ENCODE measurements around the gene FOXN4. TPM values are rescaled to one million over a fixed set of nuclear protein-coding genes. Genes with fewer than 3 reads are reported as not detected.

FOXN4 gene
- polyA plus RNA-seq, 6 donors from 2014 or later: not detected

- H3K27ac Mint-ChIP-seq: no peak overlapping the region
- no peaks in the 10 kb centered on the region for H3K27me3 Mint-ChIP-seq
- no peaks in the 10 kb centered on the region for H3K9me3 Mint-ChIP-seq
- no peaks in the 10 kb centered on the region for H3K4me1 Mint-ChIP-seq
- ATAC-seq (ENCODE audit: low read depth in 2 of 2): no peak
- H3K36me3 Mint-ChIP-seq: peaks cover 31 to 32% of the 10 kb centered on the region in 2 donors
- DNase-seq: no peak
- H3K4me3 Mint-ChIP-seq: no peak overlapping the region
Observed at GRCh38 chr12:109239179-109239578, 69.9 kb downstream of the FOXN4 start.

GRCh38 chr12:109236257-109236656 is 72.8 kb downstream of the FOXN4 start:
- no peaks in the 10 kb centered on the region for H3K4me1 Mint-ChIP-seq

GRCh38 chr12:109234012-109234411 is 75.1 kb downstream of the FOXN4 start:
- Mint-ChIP-seq H3K4me1 (no peaks in the 10 kb centered on the region), H3K36me3 (peaks cover 17 to 26% of the 10 kb centered on the region in 2 donors), H3K4me3 (no peak overlapping the region), H3K9me3 (no peaks in the 10 kb centered on the region), H3K27me3 (no peaks in the 10 kb centered on the region), H3K27ac (peak overlapping the region in 2 of 6 donors; percentile 67 to 79)
- ATAC-seq (ENCODE audit: low read depth in 2 of 2): no peak
- DNase-seq: no peak

More at GRCh38 chr12:109236257-109236656, 72.8 kb downstream of the FOXN4 start:
- Mint-ChIP-seq H3K27me3 (no peaks in the 10 kb centered on the region), H3K27ac (no peak overlapping the region), H3K36me3 (peaks cover 26% of the 10 kb centered on the region in 2 donors), H3K9me3 (no peaks in the 10 kb centered on the region), H3K4me3 (no peak overlapping the region)
- DNase-seq (no peak), ATAC-seq (ENCODE audit: low read depth in 2 of 2) (no peak)

- no peaks in the 10 kb centered on the region for H3K4me1 Mint-ChIP-seq
- peaks cover 15 to 26% of the 10 kb centered on the region in 2 donors for H3K36me3 Mint-ChIP-seq
- DNase-seq: no peak
- no peak overlapping the region for H3K27ac Mint-ChIP-seq
- H3K9me3 Mint-ChIP-seq: no peaks in the 10 kb centered on the region
- no peaks in the 10 kb centered on the region for H3K27me3 Mint-ChIP-seq
- no peak overlapping the region for H3K4me3 Mint-ChIP-seq
- ATAC-seq (ENCODE audit: low read depth in 2 of 2): no peak
Observed at GRCh38 chr12:109232731-109233130, 76.4 kb downstream of the FOXN4 start.

- H3K4me1 Mint-ChIP-seq: no peaks in the 10 kb centered on the region
- H3K36me3 Mint-ChIP-seq: peaks cover 7 to 16% of the 10 kb centered on the region in 2 donors
- ATAC-seq (ENCODE audit: low read depth in 2 of 2) (no peak), DNase-seq (no peak)
- no peak overlapping the region for H3K4me3 Mint-ChIP-seq
- no peaks in the 10 kb centered on the region for H3K27me3 Mint-ChIP-seq
- H3K9me3 Mint-ChIP-seq: no peaks in the 10 kb centered on the region
- peak overlapping the region in 1 of 6 donors; percentile 12 for H3K27ac Mint-ChIP-seq
Observed at GRCh38 chr12:109230193-109230592, 78.9 kb downstream of the FOXN4 start.

GRCh38 chr12:109228664-109229063 is 80.4 kb downstream of the FOXN4 start:
- no peak overlapping the region for H3K27ac Mint-ChIP-seq
- no peaks in the 10 kb centered on the region for H3K4me1 Mint-ChIP-seq
- peaks cover 7 to 23% of the 10 kb centered on the region in 2 donors for H3K36me3 Mint-ChIP-seq

More at GRCh38 chr12:109228664-109229063, 80.4 kb downstream of the FOXN4 start:
- no peak for ATAC-seq (ENCODE audit: low read depth in 2 of 2)
- H3K9me3 Mint-ChIP-seq: no peaks in the 10 kb centered on the region
- no peak for DNase-seq
- no peaks in the 10 kb centered on the region for H3K27me3 Mint-ChIP-seq
- no peak overlapping the region for H3K4me3 Mint-ChIP-seq

Other genes with a start within 250 kb of the FOXN4 start
- gene ALKBH2, start 215.8 kb downstream of the FOXN4 start, polyA plus RNA-seq (ENCODE audit: low read depth in 6 of 6): 10 to 100 TPM; 12.3 to 20.8 (median 17.7) TPM
- 10 to 100 TPM; 13.7 to 25.7 (median 23.1) TPM for gene UNG, start 211.7 kb downstream of the FOXN4 start, polyA plus RNA-seq (ENCODE audit: low read depth in 6 of 6)
- gene ACACB, start 192.7 kb downstream of the FOXN4 start, polyA plus RNA-seq (ENCODE audit: low read depth in 6 of 6): 1 to 10 TPM in 5 of 6 donors, not detected in 1; 1.3 to 4.8 (median 4.0) TPM
- not detected for gene MYO1H, start 38.6 kb upstream of the FOXN4 start, polyA plus RNA-seq (ENCODE audit: low read depth in 6 of 6)
- gene KCTD10, start 168.0 kb upstream of the FOXN4 start, polyA plus RNA-seq (ENCODE audit: low read depth in 6 of 6): 10 to 100 TPM; 15.6 to 19.8 (median 17.1) TPM
- 10 to 100 TPM; 19.8 to 30.1 (median 24.4) TPM for gene UBE3B, start 168.3 kb upstream of the FOXN4 start, polyA plus RNA-seq (ENCODE audit: low read depth in 6 of 6)

All from naive B cell (primary cell).